Thyroid gland (tissue), 4 donors: ENCODE measurements around the gene SLC4A8. TPM values are rescaled to one million over a fixed set of nuclear protein-coding genes. Genes with fewer than 3 reads are reported as not detected.

Experiments used
- DNase-seq, 2 donors: peaks; one replicate each; pipeline ENCODE4 v3.0.0-alpha.2; 2019
- H3K27ac ChIP-seq, 3 donors: fragments of 200-600 bp; sonication (generic); 1 replicate in 2 of 3; 2 replicates in 1 of 3; pipeline ENCODE4 v1.5.1; 2016 to 2019; ENCODE audit warnings: mild to moderate bottlenecking in 1 of 3, moderate library complexity in 1 of 3
- H3K27me3 ChIP-seq: fragments of 200-600 bp; sonication (generic); one replicate; pipeline ENCODE4 v1.5.1; 2019
- H3K36me3 ChIP-seq, 2 donors: fragments of 200-600 bp; sonication (generic); one replicate each; pipeline ENCODE4 v1.5.1; 2016 to 2019
- H3K4me1 ChIP-seq, 2 donors: fragments of 200-600 bp; sonication (generic); one replicate each; pipeline ENCODE4 v1.5.1; 2017 to 2019
- H3K4me3 ChIP-seq, 3 donors: fragments of 200-600 bp; sonication (generic); replicated peaks in 1 of 3; 1 replicate in 2 of 3; 2 replicates in 1 of 3; pipeline ENCODE4 v1.5.1; 2016; ENCODE audit warnings: mild to moderate bottlenecking in 1 of 3
- H3K9me3 ChIP-seq: fragments of 200-600 bp; sonication (generic); one replicate; pipeline ENCODE4 v1.5.1; 2017
- CTCF ChIP-seq, 6 experiments: fragments of 200-600 bp in 3 of 6; fragments of 450-650 bp in 3 of 6; sonication (generic) in 3 of 6; IDR thresholded peaks; one replicate each; pipeline ENCODE4 v1.5.1; 2016 to 2019; ENCODE audit warnings: antibody characterized with exemption in 6 of 6, mild to moderate bottlenecking in 2 of 6, inconsistent platforms in 1 of 6, moderate library complexity in 1 of 6
- POLR2A ChIP-seq, 2 donors: fragments of 450-650 bp; IDR thresholded peaks; one replicate each; pipeline ENCODE4 v1.6.1; 2017; ENCODE audit warnings: antibody characterized with exemption in 2 of 2, mild to moderate bottlenecking in 2 of 2, moderate library complexity in 1 of 2
- WGBS, 2 donors: methylation state at CpG; one replicate each; pipeline ENCODE4 v1.1.5; 2017; 5-methylcytosine and 5-hydroxymethylcytosine counted together
- intact Hi-C: fragments of 100-400 bp; cut with DNase I; formaldehyde crosslinking; loops from one replicate; pipeline ENCODE4 v1.15.1; 2023
- total RNA-seq, 4 donors: library from RNA; depleted of rRNA; stranded (reverse); fragments of >200 nt; gene quantifications; one replicate each; pipeline ENCODE4 v1.2.3, GENCODE V29; 2016

Gene SLC4A8
- total RNA-seq, 4 donors from 2014 or later, result 0.33 to 1.5 (median 0.62) TPM

GRCh38 chr12:51429700-51430099, 5.1 kb downstream of the SLC4A8 start:
- intact Hi-C loops, result loop anchor here (5.0 kb wide), 1 partner anchor 103 kb away; no protein-coding TSS in a partner anchor
- Histone ChIP-seq H3K4me1 (peaks cover 0 to 5% of the 10 kb centered on the region in 2 donors), H3K9me3 (no peaks in the 10 kb centered on the region), H3K4me3 (no peak overlapping the region), H3K27me3 (no peaks in the 10 kb centered on the region), H3K36me3 (no peaks in the 10 kb centered on the region), H3K27ac (no peak overlapping the region)
- TF ChIP-seq POLR2A (IDR thresholded peaks at IDR 0.05) (no peak), CTCF (IDR thresholded peaks at IDR 0.05) (no peak)
- DNase-seq, result no peak
- 96 to 98% methylated on average over 4 of the region's 4 CpGs for WGBS, 2 donors

GRCh38 chr12:51430196-51430895, 5.7 kb downstream of the SLC4A8 start:
- Histone ChIP-seq H3K27me3 (no peaks in the 10 kb centered on the region), H3K9me3 (no peaks in the 10 kb centered on the region), H3K4me1 (no peaks in the 10 kb centered on the region), H3K27ac (no peak overlapping the region), H3K36me3 (no peaks in the 10 kb centered on the region), H3K4me3 (no peak overlapping the region)
- intact Hi-C loops, result no loop called here
- TF ChIP-seq CTCF (IDR thresholded peaks at IDR 0.05) (no peak), POLR2A (IDR thresholded peaks at IDR 0.05) (no peak)
- DNase-seq, result no peak
- WGBS, 2 donors, result 64 to 69% methylated on average over 4 of the region's 4 CpGs

- Histone ChIP-seq H3K9me3 (no peaks in the 10 kb centered on the region), H3K27ac (no peak overlapping the region), H3K27me3 (no peaks in the 10 kb centered on the region), H3K36me3 (no peaks in the 10 kb centered on the region), H3K4me1 (no peaks in the 10 kb centered on the region), H3K4me3 (no peak overlapping the region)
- DNase-seq, result no peak
- WGBS, 2 donors, result 81 to 85% methylated on average over 2 of the region's 2 CpGs
- TF ChIP-seq POLR2A (IDR thresholded peaks at IDR 0.05), result no peak
- no peak for TF ChIP-seq CTCF (IDR thresholded peaks at IDR 0.05)
- intact Hi-C loops, result no loop called here
These were observed 8.3 kb downstream of the SLC4A8 start for GRCh38 chr12:51432921-51433320.

DNA sequence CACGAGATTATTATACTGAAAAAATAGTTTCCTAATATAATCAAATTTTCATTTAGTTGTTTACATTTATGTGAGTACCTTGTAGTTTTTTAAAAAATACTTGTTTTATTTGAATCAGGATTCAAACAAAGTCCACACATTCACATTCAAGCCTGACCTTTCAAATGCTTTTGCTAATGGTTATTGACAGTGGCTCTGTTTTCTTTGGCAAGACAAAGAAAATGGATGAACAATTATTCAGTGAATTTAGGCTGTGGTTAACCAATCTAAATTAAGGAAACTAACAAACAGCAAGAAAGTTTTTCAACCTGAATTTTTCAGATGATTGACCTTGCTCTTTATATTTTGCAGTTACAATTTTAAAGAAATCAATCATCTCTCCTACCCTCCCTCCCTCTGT, 9.7 kb downstream of the SLC4A8 start:
- TF ChIP-seq CTCF (IDR thresholded peaks at IDR 0.05) (no peak), POLR2A (IDR thresholded peaks at IDR 0.05) (no peak)
- H3K4me1 ChIP-seq, result no peaks in the 10 kb centered on the region
- H3K36me3 ChIP-seq, result no peaks in the 10 kb centered on the region
- DNase-seq, result no peak
- intact Hi-C loops, result no loop called here
- no peak overlapping the region for H3K4me3 ChIP-seq
- no peaks in the 10 kb centered on the region for H3K9me3 ChIP-seq
- no peaks in the 10 kb centered on the region for H3K27me3 ChIP-seq
- no peak overlapping the region for H3K27ac ChIP-seq
- 69 to 70% methylated on average over 1 of the region's 1 CpG for WGBS, 2 donors

GRCh38 chr12:51437431-51437830, 12.8 kb downstream of the SLC4A8 start:
- intact Hi-C loops, result no loop called here
- DNase-seq, result no peak
- no peaks in the 10 kb centered on the region for H3K9me3 ChIP-seq
- no peak for TF ChIP-seq CTCF (IDR thresholded peaks at IDR 0.05)
- no peak for TF ChIP-seq POLR2A (IDR thresholded peaks at IDR 0.05)
- H3K27me3 ChIP-seq, result no peaks in the 10 kb centered on the region
- 66 to 81% methylated on average over 1 of the region's 1 CpG for WGBS, 2 donors
- no peak overlapping the region for H3K27ac ChIP-seq
- no peaks in the 10 kb centered on the region for H3K36me3 ChIP-seq
- H3K4me3 ChIP-seq, result no peak overlapping the region
- no peaks in the 10 kb centered on the region for H3K4me1 ChIP-seq
